A549 treated with dexamethasone at 1 μM for 4 hours (cell line): ENCODE results near the gene MITF. TPM values are rescaled to one million over a fixed set of nuclear protein-coding genes. Genes with fewer than 3 reads are reported as not detected.

ENCODE experiments used
- total RNA-seq: library from RNA; stranded (reverse); fragments of 200-300 nt; extraction: Qiagen RNA extraction; gene quantifications from 5 replicates; pipeline ENCODE4 v1.2.3, GENCODE V29; 2022

The MITF gene
- 5.4 to 10.2 TPM (median 7.8 TPM) in 5 replicates for total RNA-seq

GRCh38 chr3:69739204-69740102 is at the start of gene MITF:
Gene MITF, plus strand, starts transcription at chr3:69739464. Its CDS starts 134 bp downstream, at chr3:69739598.

GRCh38 chr3:69999140-70000027 is 260.1 kb downstream of the MITF start, which contains the start of gene SAMMSON:
Gene SAMMSON, plus strand, starts transcription at chr3:69999733.

